Smooth muscle cell (in vitro differentiated cells): ENCODE measurements around the gene APOLD1. TPM values are rescaled to one million over a fixed set of nuclear protein-coding genes. Genes with fewer than 3 reads are reported as not detected.

ENCODE experiments used
- DNase-seq: peaks from one replicate; lab custom pipeline; 2025; ENCODE audit not compliant: unreplicated experiment; lab: John Stamatoyannopoulos, UW
- H2AFZ ChIP-seq: fragments of 200-600 bp; sonication (generic); 2 replicates; pipeline ENCODE4 v1.6.0; 2016; ENCODE audit warnings: antibody characterized with exemption, low read depth, mild to moderate bottlenecking
- H3F3A ChIP-seq: fragments of 200-600 bp; sonication (generic); 2 replicates; pipeline ENCODE4 v1.6.0; 2017; ENCODE audit warnings: antibody characterized with exemption, low read depth
- H3K27ac ChIP-seq: fragments of 200-600 bp; sonication (generic); 2 replicates; pipeline ENCODE4 v1.5.1; 2016; ENCODE audit warnings: low read depth, mild to moderate bottlenecking
- H3K27me3 ChIP-seq: fragments of 200-600 bp; sonication (generic); 2 replicates; pipeline ENCODE4 v1.6.1; 2016; ENCODE audit warnings: low read depth, mild to moderate bottlenecking
- H3K36me3 ChIP-seq: fragments of 200-600 bp; sonication (generic); 2 replicates; pipeline ENCODE4 v1.5.1; 2016; ENCODE audit warnings: low read depth
- H3K4me1 ChIP-seq: fragments of 200-600 bp; sonication (generic); 2 replicates; pipeline ENCODE4 v1.5.1; 2016; ENCODE audit warnings: low read depth
- H3K4me2 ChIP-seq: fragments of 200-600 bp; sonication (generic); 2 replicates; pipeline ENCODE4 v1.6.0; 2016; ENCODE audit warnings: mild to moderate bottlenecking
- H3K4me3 ChIP-seq: fragments of 200-600 bp; sonication (generic); 2 replicates; pipeline ENCODE4 v1.5.1; 2016; ENCODE audit warnings: mild to moderate bottlenecking
- H3K79me2 ChIP-seq: fragments of 200-600 bp; sonication (generic); 2 replicates; pipeline ENCODE4 v1.6.0; 2016; ENCODE audit warnings: low read depth, mild to moderate bottlenecking
- H3K9ac ChIP-seq: fragments of 200-600 bp; sonication (generic); 2 replicates; pipeline ENCODE4 v1.6.0; 2016; ENCODE audit warnings: low read depth
- H3K9me3 ChIP-seq: fragments of 200-600 bp; sonication (generic); replicated peaks from 2 replicates; pipeline ENCODE4 v1.5.1; 2016; ENCODE audit warnings: low read depth
- H4K20me1 ChIP-seq: fragments of 200-600 bp; sonication (generic); 2 replicates; pipeline ENCODE4 v1.6.0; 2016; ENCODE audit warnings: low read depth
- CTCF ChIP-seq: fragments of 200-600 bp; sonication (generic); IDR thresholded peaks from 2 replicates; pipeline ENCODE4 v1.5.1; 2017; ENCODE audit warnings: borderline replicate concordance, mild to moderate bottlenecking, antibody characterized with exemption; ENCODE audit not compliant: insufficient read depth, poor library complexity, severe bottlenecking
- WGBS: methylation state at CpG from one replicate; pipeline ENCODE4 v1.1.7; 2016; ENCODE audit warnings: low lambda C conversion rate; 5-methylcytosine and 5-hydroxymethylcytosine counted together
- polyA plus RNA-seq: library from polyadenylated mRNA; unstranded; fragments of >200 nt; fragmentation: Nextera tagmentation; extraction: Ambion mirVana; gene quantifications from 2 replicates; pipeline ENCODE4 v1.2.1, GENCODE V29; 2016
- total RNA-seq: library from RNA; depleted of rRNA; stranded (reverse); fragments of >200 nt; gene quantifications from 2 replicates; pipeline ENCODE4 v1.2.3, GENCODE V29; 2014

Gene APOLD1
- total and polyA plus RNA-seq, 2 experiments from 2014 or later: 0.99 to 1.8 TPM

- Histone ChIP-seq H3K4me2 (no peak overlapping the region), H4K20me1 (no peaks in the 10 kb centered on the region), H3K4me3 (no peak overlapping the region), H3K36me3 (no peaks in the 10 kb centered on the region), H3K9ac (peak overlapping the region; percentile 46), H3K27me3 (no peaks in the 10 kb centered on the region), H3F3A (peaks cover 14% of the 10 kb centered on the region), H3K9me3 (no peaks in the 10 kb centered on the region), H2AFZ (peak overlapping the region; percentile 71), H3K27ac (no peak overlapping the region), H3K4me1 (peaks cover 23% of the 10 kb centered on the region), H3K79me2 (no peaks in the 10 kb centered on the region)
- peak; percentile 65 for TF ChIP-seq CTCF
- WGBS: 23% methylated on average over 9 of the region's 9 CpGs
- DNase-seq: no peak
Measured at GRCh38 chr12:12788675-12789368, 3.4 kb downstream of the APOLD1 start.

GRCh38 chr12:12790956-12791355 is 5.5 kb downstream of the APOLD1 start:
- TF ChIP-seq CTCF: no peak
- Histone ChIP-seq H2AFZ (no peak overlapping the region), H3K27ac (no peak overlapping the region), H3K36me3 (no peaks in the 10 kb centered on the region), H3K9me3 (no peaks in the 10 kb centered on the region), H3K9ac (no peak overlapping the region), H3K79me2 (no peaks in the 10 kb centered on the region), H3K4me2 (no peak overlapping the region), H3K4me1 (peaks cover 15% of the 10 kb centered on the region), H4K20me1 (no peaks in the 10 kb centered on the region), H3K27me3 (no peaks in the 10 kb centered on the region), H3K4me3 (no peak overlapping the region), H3F3A (peaks cover 14% of the 10 kb centered on the region)
- 74% methylated on average over 4 of the region's 4 CpGs for WGBS
- no peak for DNase-seq

DNA sequence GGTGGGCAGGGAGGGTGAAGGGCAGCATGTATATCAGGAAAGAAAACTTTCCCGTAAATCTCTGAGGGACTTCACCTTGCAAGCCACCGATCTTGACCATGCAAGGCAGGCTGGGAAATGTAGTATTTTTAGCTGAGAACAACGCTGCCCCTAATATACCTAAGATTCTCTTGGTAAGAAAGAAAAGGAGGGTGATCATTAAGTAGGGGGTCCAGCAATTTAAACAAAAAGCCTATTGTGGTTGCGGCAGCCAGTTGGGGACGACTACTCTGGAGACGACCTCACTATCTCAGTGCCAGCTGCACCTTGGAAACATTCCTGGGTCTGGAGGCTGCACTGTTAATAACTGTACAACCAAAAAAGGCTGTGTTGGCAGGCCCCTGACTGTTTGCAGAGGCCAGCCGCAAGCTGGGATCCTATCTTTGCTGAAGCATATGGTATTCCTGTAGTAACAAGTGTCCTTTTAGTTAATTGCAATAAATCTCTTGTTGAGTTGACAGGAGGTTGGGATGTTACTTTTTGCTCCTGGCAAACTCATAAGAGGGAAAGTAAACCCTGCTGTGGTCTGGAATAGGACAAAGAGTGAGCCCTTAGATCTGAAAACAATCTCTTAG is 6.4 kb downstream of the APOLD1 start:
- 31% methylated on average over 7 of the region's 7 CpGs for WGBS
- no peaks in the 10 kb centered on the region for H4K20me1 ChIP-seq
- peak overlapping the region; percentile 39 for H2AFZ ChIP-seq
- H3K27ac ChIP-seq: no peak overlapping the region
- H3K79me2 ChIP-seq: no peaks in the 10 kb centered on the region
- H3K9me3 ChIP-seq: no peaks in the 10 kb centered on the region
- H3K9ac ChIP-seq: no peak overlapping the region
- no peak for DNase-seq
- no peak for TF ChIP-seq CTCF
- H3K4me1 ChIP-seq: peaks cover 13% of the 10 kb centered on the region
- peak overlapping the region; percentile 21 for H3K4me3 ChIP-seq
- no peaks in the 10 kb centered on the region for H3K36me3 ChIP-seq
- H3F3A ChIP-seq: peaks cover 14% of the 10 kb centered on the region
- peak overlapping the region; percentile 66 for H3K4me2 ChIP-seq
- H3K27me3 ChIP-seq: no peaks in the 10 kb centered on the region

- no peak overlapping the region for H3K27ac ChIP-seq
- H3K79me2 ChIP-seq: no peaks in the 10 kb centered on the region
- H4K20me1 ChIP-seq: no peaks in the 10 kb centered on the region
- no peaks in the 10 kb centered on the region for H3K9me3 ChIP-seq
- peaks cover 13% of the 10 kb centered on the region for H3K4me1 ChIP-seq
- no peak overlapping the region for H3K4me2 ChIP-seq
- no peak overlapping the region for H3K9ac ChIP-seq
- no peaks in the 10 kb centered on the region for H3K27me3 ChIP-seq
- peaks cover 14% of the 10 kb centered on the region for H3F3A ChIP-seq
- whole genome bisulfite sequencing: 84% methylated on average over 6 of the region's 6 CpGs
- no peak for DNase-seq
- no peak for TF ChIP-seq CTCF
- H3K4me3 ChIP-seq: no peak overlapping the region
- no peaks in the 10 kb centered on the region for H3K36me3 ChIP-seq
- no peak overlapping the region for H2AFZ ChIP-seq
Measured at GRCh38 chr12:12792421-12792820, 7.0 kb downstream of the APOLD1 start.
